Erythroblast (primary cell): ENCODE measurements around the gene ZNF835.

Source experiments
- DNase-seq, 2 experiments: peaks; one replicate each; lab custom pipeline; 2025; lab: John Stamatoyannopoulos, UW
- GATA1 ChIP-seq: IDR thresholded peaks from 2 replicates; pipeline ENCODE4 v1.6.1; 2011; ENCODE audit warnings: low read depth, mild to moderate bottlenecking, control low read depth, low read length, moderate library complexity
- POLR2A ChIP-seq: IDR thresholded peaks from 2 replicates; pipeline ENCODE4 v1.6.1; 2011; ENCODE audit warnings: mild to moderate bottlenecking, low read length

The ZNF835 gene

DNA sequence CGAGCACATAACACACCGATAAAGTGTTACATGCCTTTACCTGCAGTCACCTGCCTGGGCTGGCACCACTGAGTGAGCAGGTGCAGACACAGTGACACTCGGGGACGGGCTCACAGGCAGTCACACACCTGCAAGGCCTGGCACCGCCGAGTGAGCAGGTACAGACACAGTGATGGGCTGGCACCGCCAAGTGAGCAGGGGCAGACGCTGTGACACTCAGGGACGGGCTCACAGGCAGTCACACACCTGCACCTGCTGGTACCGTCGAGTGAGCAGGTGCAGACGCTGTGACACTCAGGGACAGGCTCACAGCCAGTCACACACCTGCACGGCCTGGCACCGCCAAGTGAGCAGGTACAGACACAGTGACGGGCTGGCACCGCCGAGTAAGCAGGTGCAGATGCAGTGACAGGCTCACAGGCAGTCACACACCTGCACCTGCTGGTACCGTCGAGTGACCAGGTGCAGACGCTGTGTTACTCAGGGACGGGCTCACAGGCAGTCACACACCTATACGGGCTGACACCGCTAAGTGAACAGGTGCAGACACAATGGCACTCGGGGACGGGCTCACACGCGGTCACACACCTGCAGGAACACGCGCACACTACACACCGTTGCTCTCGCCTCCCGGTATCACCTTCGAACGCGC is 470 bp downstream of the ZNF835 start:
- TF ChIP-seq POLR2A (no peak), GATA1 (no peak)
- no peak for DNase-seq

DNA sequence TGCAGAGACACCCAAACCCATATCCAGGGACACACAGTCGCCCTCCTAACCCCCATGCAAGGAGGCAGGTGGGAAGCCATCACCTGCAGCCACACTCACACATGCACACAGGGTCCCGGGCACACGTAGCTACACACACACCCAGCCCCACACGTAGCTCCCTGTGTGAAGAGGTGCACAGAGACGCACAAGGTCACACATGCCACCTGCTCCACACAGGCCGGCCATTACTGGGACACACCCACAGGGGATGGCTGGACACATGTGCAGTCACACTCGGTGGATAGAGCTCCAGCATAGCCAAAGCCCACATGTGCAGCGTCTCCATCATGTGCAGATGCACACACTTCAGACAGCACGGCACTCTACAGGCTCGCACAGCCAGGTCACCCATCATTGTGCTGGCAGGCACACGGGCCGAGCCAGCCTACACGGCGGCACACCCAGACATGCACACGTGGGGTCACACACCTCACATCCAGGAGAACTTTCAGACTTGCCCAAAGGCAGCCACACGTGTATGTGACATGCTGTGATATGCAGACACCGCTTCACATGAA is 1.1 kb downstream of the ZNF835 start:
- DNase-seq, result no peak
- TF ChIP-seq POLR2A (no peak), GATA1 (no peak)

DNA sequence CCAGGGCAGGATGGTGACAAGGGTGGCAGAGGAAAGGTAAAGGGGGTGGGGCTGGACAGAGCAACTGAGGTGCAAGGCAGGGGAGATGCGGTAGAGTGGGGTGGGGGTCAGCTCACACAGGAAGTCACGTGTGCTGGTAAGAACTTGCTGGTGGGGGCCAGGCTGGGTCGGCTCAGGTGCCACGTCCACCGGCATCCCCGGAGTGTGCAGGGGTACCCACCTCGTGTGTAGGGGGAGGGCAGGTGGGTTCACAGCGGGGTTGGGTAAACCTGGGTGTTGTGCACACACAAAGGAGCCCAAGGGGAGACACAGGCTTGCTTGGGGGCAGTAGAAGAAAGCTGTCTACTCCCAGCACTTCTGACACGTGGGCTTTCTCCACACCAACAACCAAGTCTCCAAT is 2.9 kb downstream of the ZNF835 start:
- no peak for DNase-seq
- TF ChIP-seq GATA1, result no peak
- TF ChIP-seq POLR2A, result no peak

DNA sequence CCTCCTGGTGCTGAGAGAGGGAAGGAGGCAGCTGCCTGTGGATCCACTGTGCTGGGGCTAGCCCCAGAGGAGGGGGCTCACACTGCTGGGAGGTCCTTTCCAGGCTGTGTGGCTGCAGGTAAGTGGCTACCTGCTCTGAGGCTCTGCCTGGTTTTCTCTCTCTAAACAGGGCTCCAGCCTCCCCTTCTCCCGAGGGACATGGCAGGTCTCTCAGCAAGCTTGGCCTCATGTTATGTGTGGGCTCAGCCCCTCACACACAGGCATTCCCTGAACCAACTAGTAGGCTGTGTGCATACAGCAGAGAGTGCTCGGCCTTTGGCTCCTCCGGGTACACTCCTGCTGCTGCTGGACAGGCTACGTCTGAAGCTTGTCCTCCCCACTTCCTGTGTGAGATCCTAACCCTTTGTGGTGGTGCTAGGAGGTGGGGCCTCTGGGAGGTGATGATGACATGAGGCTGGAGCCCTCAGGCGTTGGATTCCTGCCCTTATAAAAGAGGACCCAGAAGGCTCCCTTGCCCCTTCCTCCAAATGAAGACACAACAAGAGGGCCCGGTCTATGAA is 4.2 kb downstream of the ZNF835 start:
- DNase-seq, result no peak
- TF ChIP-seq GATA1 (no peak), POLR2A (no peak)

DNA sequence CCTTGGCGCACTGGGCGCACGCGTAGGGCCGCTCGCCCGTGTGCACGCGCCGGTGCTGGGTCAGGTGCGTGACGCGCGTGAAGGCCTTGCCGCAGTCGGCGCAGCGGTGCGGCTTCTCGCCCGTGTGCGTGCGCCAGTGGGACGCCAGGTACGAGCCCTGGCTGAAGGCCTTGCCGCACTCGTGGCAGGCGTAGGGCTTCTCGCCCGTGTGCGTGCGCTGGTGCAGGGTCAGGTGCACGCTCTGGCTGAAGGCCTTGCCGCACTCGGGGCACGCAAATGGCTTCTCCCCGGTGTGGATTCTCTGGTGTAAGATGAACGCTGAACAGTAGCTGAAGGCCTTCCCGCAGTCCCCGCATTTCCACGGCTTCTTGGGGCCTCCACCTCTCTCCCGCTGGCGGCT is 7.0 kb downstream of the ZNF835 start:
- TF ChIP-seq GATA1 (no peak), POLR2A (no peak)
- DNase-seq, result no peak

DNA sequence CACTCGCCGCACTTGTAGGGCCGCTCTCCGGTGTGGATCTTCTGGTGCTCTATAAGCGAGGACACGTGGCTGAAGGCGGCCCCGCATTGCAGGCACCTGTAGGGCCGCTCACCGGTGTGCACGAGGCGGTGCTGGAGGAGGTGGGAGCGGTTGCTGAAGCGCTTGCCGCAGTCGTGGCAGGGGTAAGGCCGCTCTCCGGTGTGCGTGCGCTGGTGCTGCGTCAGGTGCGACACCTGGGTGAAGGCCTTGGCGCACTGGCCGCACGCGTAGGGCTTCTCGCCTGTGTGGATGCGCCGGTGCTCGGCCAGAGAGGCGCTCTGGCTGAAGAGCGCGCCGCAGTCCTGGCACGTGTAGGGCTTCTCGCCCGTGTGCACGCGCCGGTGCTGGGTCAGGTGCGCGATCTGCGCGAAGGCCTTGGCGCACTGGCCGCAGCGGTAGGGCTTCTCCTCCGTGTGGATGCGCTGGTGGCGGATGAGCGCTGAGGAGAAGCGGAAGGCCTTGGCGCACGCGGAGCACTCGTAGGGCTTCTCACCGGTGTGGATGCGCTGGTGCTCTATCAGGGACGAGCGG is 7.5 kb downstream of the ZNF835 start:
- TF ChIP-seq POLR2A (no peak), GATA1 (no peak)

DNA sequence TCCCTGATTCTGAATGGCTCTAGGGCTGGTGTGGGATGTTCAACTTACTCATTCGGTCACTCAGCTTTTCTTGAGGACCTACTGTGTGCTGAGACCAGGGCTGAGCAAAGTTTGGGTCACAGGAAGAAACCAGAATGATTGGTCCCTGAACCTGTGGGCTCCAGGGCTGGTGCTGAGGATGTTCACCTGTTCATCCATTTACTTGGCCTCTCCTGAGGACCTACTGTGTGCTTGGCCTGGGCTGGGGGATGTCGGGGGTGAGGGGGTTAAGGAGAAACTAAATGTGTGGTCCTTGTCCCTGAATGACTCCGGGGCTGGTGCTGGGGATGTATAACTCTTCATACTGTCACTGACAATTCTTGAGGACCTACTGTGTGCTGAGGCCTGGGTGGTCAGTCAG is 10.3 kb downstream of the ZNF835 start:
- no peak for DNase-seq
- TF ChIP-seq POLR2A, result no peak
- no peak for TF ChIP-seq GATA1

More for the DNA sequence above, 7.5 kb downstream of the ZNF835 start:
- DNase-seq, result no peak

DNA sequence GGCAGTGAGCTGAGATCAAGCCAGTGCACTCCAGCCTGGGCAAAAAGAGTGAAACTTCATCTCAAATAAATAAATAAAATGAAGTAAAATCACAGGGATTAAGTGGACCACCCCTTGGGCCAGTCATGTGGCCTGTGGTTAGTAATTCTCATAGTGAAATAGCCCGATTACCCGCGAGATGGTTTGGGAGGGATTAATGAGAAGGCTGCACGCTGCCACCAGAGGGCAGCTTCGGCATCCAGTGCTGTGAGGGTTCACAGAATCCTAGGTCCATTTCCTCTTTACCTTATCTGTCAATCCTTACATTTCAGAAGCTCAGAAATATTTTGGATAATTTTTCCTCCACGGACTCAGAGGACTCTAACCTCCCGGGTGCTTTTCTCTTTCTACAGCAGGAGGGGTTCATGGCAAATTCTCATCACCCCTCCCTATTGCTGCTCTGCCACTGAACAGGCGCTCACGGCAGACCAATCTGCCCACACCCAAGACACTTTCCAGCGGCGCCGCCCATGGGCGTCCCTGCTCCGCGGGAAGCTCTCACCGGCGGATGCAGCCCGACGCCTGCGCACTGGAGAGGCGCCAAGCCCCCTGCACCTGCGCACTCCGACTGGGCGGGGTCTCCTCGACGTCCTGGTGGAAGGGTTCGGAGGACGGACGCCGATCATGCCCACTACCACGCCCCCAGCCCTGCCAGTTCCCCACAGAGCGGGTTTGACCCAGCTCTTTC is 11.0 kb downstream of the ZNF835 start:
- DNase-seq, result peak in 1 of 2 experiments; percentile 3

DNA sequence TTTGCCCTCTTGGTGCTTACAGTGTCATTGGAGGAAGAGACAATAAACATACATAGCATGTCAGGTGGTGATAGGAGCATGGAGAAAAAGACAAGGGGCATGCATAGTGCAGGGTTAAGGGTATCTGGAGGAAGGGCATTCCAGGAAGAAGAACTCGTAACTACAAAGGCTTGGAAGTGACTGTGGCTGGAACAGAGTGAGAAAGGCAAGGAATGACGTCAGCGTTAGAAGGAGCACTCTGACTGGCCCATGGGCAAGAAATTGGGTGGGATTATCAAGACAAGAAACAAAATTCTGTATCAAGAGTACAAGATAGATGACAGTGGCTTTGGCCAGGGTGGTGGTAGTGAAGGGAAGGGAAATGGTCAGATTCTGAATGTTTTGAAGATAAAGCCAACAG is 17.4 kb downstream of the ZNF835 start:
- TF ChIP-seq GATA1 (no peak), POLR2A (no peak)
- DNase-seq, result no peak

More for the DNA sequence above, 11.0 kb downstream of the ZNF835 start:
- TF ChIP-seq GATA1 (no peak), POLR2A (no peak)

DNA sequence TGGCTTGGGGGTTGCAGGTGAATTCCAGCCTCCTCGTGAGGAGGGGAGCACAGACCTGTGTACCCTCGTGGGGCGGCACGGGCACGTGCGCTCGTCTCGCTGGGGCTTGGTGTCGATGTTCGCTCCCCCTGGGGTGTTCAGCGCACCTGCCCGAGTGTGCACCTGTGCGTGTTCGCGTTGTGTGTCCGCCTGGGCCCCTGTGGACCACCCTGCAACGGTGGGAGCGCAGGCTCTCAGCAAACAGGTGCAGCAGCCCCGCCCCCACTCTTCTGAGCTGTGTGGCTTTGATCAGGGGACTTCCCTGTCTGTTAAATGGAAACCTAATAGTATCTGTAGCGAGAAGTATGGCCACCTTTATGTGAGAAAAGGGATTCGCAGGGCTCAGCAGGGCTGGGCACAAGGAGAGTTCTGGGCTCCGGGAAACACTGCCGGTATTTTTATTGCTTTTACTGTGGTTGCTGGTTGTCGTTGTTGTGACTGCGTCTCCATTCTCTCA is 28.0 kb downstream of the ZNF835 start:
- DNase-seq, result no peak
- no peak for TF ChIP-seq POLR2A
- TF ChIP-seq GATA1, result no peak

DNA sequence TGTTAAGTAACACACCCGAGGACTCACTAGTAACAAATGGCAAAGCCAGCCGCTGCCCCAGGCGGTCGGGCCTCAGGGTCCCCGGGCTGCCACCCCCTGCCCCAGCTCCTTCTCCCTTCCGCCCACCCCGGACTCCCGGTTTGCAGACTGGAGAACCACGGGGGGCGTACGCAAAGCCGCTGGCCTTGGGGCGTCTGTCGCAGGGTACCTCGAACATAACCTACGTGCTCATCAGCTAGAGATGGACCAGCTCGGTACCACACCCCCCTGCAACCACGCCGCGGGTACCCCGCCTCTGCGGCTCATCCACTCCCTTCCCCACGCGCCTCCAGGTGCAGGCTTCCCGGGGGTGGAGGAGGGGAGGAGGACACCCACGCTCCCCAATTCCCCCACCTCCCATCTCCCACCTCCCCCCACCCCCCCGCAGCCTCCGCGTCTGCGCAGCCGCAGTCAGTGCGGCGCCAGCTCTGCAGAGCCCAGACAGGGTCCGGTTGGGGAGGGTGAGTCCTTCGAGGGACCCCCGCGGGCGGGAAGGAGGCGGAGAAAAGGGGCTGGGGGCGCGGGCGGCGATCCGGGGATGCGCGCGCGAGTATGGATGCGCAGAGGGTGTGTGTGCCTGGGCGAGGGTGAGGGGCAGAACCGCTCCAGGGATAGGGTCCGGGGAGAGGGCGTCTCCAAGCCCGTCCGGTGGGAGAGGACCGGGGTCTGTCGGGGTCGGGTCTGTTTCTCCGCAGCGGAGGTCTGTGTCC is 28.7 kb downstream of the ZNF835 start, which contains the start of gene SMIM17:
TSS of gene SMIM17 (plus strand) at position 449 of the 749 bp plus-strand sequence. CDS start 2,509 bp downstream, outside the sequence.
- no peak for DNase-seq
- TF ChIP-seq GATA1, result no peak
- no peak for TF ChIP-seq POLR2A

DNA sequence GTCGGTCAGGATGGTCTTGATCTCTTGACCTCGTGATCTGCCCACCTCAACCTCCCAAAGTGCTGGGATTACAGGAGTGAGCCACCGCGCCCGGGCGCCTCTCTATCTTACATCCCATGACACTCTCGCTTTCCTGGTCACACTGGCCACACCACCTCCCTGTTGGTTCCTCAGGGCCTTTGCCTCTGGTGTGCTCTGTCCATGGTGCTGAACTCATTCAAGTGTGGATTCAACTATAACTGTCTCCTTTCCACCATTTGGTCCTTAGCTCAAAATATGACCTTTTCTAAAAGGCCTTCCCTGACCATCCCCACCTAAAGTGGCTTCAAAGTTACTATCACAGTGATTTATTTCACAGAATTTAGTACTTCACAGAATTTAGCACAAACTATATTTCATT is 32.3 kb downstream of the ZNF835 start:
- peak; percentile 14 to 36 for DNase-seq
- no peak for TF ChIP-seq POLR2A
- TF ChIP-seq GATA1, result no peak
